HG03460 (cell line): Measurements from ENCODE around the gene TSPO2.

Source experiments
- ATAC-seq: cut with Tn5 transposase; IDR thresholded peaks from one replicate; pipeline ENCODE4 v1.9.1; 2021; ENCODE audit not compliant: unreplicated experiment

TSPO2 gene

DNA sequence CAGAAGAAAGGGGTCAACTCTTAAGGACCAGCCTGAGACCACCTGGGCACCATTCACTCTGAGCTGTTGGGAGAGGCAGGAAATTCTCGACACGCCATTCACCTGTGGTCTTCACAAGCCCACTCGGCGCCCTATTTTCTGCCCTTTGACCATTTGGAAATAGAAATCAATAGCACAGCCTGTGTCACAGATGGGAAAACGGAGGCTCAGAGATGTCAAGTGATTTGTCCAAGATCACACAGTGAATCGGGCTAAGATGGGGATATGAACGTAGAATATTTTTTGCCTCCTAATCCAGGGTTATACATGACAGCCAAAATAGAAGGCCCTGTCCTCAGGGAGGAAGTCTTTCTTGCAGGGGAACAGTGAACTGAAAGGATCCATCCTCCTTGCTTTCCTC is 7.7 kb downstream of the TSPO2 start:
- ATAC-seq = no peak

DNA sequence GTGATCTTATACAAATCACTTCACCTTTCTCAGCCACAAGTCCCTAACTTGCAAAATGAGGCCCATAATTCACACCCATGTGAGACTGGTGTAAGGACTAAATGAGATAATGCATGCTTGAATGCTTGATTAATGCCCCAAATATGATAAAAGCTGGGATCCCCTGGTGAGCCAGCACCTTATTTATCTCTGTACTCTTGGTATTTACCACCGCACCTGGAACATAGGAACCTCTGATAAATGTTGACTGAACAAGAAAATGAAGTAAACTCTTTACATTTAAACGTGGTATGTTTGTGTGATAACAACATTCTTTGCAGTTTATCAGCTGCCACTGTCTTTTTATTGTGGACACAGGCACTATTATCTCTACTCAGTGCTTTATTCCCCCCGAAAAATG is 8.3 kb downstream of the TSPO2 start:
- no peak for ATAC-seq

DNA sequence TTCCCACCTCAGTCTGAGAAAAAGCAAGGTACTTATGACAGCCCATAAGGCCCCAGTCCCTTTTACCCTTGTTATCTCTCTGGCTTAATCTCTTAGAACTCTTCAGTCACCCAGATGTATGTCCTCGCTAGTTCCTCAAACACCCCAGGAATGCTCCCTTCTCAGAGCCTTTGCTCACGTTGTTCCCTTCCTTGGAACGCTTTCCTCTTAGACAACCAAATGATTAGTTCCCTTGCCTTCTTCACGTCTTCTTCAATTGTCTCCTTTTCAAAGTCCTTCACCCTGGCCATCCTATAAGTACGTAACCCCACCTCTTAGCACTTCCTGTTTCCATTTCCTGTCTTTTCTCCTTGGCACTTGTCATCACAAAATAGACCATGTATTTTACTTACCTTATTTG is 9.6 kb downstream of the TSPO2 start:
- ATAC-seq = no peak

DNA sequence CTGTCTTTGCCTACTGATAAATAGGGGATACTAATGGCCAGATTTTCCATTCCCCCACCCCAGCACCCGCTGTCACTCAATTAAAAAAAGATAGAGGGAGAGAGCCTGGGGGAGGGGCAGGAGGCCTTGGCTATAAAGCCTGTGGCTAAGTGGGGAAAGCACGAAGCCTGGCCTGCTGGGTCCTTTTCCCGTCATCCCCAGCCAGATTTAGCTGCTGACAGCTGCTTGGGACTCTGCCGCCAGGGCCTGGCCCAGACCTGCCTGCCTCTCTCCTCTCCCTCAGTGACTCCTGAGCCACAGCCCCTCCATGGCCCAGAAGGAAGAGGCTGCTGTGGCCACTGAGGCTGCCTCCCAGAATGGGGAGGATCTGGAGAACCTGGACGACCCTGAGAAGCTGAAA is 10.8 kb downstream of the TSPO2 start, which contains the start of gene APOBEC2:
TSS of gene APOBEC2 (plus strand) at position 162 of the 400 bp plus-strand sequence. CDS start at position 308, 146 bp downstream.
- ATAC-seq = no peak

DNA sequence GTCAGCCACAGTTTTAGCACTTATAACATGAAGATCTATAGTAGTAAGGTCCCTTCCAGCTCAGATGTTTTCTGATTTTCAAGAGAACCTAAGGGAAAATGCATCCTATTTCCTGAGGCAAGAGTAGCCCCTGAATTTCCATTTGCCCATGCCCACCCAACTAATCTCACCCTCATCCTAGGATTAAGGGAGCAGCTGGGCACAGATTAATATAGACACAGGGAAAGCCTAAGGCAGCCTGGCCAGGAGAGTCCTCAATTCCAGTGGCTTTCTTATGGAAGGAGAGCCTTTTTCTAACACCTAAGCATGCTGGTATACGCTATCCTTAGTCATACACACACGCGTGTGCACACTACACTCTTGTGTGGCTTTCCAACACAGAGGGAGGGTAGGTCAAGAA is 12.2 kb downstream of the TSPO2 start:
- ATAC-seq = no peak

DNA sequence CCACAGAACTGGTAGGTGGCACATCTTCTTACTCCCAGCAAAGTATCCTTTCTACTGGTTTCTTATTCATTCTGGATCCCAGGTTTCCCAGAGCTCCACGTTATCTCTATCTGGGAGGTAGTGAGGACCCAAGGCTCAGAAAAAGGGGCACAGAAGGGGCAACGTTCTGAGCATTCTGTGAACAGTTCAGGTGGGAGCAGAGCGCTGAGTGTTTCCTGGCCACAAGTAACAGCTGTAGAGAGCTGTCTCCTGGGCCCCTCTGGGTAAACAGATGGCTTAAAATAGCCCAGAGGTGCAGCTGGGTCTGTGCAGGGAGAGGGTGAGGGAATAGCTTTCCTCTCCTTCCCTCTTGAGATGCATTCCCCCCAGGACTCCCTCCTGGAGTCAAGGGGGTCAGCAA is 12.9 kb downstream of the TSPO2 start:
- ATAC-seq = no peak

DNA sequence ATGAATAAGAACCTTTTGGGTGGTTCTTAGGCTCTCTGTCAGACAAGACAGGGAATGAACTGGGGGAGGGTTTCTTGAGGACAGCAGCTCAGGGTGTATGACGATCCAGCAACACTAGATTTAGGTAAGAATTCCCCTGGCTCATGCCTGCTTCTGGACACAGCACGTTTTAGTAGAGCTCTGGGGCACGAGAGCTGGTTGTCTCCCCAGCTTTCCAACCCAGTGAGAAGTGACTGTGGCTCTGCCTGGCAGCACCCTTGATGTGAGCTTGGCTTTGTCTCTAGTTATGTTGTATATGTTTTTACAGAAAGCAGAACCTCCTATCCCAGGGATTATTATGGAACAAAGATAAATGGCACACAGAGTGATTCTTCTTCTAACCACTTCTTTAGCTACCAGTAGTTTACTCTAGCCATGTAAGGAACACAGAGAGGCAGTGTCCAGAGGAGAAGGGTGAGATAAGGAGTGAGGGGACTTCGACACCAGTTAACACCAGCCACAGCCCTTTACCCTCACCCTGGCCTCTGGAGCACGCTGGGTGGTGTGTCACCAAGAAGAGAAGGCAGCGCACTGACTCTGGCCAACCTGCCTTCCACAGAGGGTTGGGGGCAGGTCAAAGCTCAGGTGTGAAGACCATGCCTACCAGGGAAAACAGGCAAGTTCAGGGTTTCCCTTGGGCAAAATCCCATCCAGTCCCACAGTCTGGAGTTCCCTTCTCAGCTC is 14.7 kb downstream of the TSPO2 start:
- ATAC-seq = no peak

DNA sequence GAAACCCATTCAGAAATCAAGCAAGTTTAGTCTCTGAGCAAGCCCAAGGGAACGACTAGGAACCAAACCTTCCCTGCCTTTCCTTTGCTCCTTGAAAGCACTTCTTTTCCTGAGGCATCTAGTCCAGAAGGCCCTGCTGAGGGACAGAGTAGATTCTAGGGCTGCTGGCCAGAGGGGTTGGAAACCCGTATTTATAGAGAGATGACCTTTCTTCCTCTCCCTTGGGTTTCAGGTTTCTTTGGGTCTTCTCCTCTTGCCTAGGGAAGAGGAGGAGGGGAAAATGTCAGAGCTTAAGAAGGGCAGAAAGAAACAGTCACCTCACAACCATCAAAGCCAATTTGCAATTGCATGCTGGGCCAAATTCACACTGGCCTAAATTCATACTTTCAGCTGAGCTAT is 16.5 kb downstream of the TSPO2 start:
- no peak for ATAC-seq

DNA sequence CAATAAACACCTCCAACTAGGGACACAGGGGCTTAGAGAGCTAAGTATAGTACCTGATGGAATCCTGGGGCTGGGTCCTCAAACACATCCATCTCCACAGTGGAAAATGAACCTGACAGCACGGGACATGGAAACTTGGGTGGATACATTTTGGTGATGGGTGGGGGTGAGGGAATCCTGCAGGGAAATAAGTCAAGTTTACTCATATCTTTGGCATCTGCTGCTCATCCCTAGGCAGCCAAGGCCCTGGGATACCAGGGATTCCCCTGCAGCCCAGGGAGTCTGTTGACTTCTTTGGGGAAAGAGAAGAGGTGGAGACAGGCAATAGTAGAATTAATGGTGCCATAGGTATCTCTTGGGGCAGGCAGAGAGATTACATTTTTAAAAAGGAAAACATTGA is 17.3 kb downstream of the TSPO2 start:
- ATAC-seq = no peak

DNA sequence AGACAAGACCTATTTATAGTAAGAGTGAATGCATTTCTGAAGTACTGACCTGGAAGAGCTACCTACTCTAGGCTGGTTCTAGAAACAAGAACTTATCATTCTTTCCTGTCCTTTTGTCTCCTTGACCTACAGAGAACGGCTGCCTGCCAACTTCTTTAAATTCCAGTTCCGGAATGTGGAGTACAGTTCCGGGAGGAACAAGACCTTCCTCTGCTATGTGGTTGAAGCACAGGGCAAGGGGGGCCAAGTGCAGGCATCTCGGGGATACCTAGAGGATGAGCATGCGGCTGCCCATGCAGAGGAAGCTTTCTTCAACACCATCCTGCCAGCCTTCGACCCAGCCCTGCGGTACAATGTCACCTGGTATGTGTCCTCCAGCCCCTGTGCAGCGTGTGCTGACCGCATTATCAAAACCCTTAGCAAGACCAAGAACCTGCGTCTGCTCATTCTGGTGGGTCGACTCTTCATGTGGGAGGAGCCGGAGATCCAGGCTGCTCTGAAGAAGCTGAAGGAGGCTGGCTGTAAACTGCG is 19.0 kb downstream of the TSPO2 start:
- no peak for ATAC-seq

DNA sequence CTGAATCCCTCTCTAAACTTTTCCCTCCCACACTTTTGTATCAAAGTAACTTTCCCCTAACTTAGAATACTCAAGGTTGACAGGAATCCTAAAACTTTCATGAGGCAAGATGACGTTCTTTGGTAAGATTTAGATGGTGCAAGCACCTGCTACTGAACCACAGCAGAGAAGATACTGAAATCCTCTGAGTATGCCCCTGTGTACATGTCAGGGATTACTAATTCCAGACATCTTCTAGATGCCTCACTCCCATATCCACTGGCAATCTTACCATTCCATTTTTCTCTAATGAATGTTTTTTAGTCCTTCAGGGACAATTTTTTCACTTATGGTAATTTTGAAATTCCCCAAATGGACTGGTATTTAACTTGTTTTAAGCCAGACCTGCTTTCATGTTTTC is 19.8 kb downstream of the TSPO2 start:
- ATAC-seq = no peak

DNA sequence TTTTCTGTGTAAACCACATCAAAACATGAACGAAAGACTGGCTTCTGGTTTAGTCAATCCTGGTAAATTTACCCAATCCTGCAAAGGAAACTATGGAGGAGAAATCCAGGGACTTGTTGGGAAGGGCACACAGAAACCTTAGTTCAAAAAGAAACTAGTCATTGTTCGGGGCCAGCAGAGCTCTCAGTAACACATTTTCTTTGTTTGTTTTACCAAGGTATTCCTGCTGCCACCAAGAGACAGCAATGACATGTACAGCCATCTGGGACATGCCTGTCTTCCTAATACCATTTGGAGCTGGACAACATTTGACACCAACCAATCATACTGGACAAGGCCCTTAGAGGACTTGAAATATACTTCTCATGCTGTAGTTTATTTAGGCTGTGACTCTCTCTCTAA is 21.6 kb downstream of the TSPO2 start:
- ATAC-seq = no peak

DNA sequence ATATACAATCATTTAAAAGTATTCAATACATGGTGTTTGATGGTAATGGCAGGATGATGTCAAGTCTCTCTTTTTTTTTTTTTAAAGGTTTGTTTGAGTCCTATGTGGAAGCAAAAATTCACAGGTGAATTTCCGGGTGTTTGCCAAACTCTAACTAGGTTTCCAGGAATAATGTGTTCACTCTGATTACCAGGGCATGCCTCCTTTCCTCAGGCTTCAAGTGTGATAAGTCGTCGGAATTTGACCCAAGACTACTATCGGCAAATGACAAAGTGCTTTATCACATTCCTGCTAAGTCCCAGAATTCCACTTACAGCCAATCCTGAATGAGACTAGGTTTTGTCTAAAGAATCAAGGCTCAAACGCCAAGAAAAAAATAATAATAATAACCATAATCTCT is 22.6 kb downstream of the TSPO2 start:
- no peak for ATAC-seq

DNA sequence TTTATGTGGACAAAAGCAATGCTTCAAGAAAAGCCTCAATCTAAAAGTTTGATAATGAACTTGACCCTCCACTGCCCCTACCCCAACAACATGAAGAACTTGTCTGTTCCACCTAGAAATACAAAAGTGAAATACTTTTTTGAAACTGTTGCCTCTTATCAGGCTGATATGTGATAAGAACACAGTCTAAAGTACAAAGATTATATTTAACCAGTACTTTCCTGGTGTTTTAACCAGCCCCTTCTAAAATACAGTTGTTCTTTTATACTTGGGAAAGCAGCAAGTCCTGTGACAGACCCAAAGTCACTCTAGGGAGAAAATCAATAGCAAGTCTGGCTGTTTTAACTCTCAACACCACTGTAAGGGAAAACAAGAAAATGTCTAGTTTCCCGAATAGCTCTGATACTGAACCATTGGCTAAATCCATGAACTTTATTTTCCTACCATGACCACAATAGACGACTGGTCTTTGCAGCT is 23.3 kb downstream of the TSPO2 start:
- ATAC-seq = no peak

DNA sequence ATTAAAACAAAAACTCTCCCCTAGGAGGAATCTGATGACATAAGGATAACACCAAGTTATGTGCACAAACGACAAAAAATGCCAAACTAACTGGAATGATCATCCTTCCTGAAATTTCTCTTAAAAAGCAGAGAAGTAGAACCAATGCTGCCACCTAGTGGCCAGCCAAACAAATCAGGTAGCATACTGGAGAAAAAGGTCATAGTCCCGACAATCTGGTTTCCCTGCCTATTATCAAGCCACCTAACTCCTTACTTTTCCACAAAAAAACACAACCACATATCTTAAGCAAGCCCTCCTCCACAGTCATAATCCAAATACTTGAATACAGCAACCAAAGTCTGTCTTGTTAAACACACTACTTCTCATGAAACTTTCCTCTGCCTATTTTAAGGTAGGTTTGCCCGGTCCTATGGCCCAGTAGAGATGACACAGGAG is 24.6 kb downstream of the TSPO2 start:
- no peak for ATAC-seq

DNA sequence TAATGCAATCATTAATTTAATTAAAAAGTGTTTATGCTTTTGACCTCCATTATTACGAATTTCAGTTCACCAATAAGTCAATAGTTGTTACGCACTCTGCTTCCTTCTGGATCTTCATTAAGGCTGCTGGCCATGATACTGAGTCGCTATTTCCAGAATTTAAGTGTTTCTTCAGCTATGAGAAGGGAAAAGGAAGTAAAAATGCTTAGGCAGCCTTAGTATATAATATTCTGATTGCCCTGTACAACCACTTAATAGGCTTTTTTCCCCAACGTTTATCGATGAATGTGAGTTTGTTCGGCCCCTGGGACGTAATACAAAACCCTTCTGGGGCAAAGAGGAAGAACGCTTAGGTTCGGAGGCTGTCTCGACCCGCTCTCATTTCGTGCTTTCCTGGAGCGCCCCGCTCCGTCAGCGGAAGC is 29.2 kb downstream of the TSPO2 start:
- no peak for ATAC-seq

DNA sequence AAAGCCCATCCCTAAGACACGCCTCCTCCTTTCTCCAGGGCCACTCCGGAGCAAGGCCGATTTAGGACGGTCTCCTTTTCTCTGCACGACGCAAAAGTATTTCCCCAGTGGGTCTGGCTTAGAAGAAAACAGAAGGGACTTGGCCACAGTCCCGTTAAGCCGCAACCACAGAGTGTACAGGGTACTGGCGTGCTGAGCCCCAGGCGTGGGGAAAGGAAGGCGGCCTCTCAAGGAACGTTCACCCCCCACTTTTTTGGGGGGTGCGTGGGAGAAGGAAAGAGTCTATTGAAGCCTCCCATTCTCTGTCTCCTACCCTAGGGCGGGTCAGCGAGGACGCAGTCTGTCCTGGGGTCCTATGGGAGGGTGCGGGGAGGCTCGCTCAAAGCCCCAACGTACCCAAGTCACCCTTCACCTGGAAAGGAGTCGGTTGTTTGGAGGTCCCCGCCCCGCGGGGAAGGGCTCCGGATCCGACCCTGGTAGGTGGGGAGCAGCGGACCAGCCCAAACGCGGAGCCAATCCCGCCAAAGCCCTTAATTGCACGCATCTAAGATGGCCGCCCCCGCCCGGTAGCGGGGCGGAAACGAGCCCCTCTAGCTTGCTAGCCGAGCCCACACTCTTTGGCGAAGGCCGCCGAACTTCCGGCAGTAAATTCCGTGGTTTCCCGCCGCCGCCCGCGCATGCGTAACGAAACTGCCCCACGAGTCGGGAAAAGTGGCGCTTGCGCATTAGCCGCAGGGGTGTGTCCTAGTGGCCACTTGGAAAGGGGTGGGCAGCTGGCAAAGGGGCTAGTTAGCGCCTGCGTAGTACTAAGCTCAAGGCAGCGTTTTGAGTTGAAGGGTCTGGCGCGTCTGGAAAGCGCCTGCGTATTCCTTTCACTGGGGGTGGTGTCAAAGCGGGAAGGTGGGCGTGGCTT is 29.9 kb downstream of the TSPO2 start, which contains the start of gene OARD1:
TSS of gene OARD1 (minus strand) at position 434 of the 913 bp plus-strand sequence. CDS start 722 bp downstream, outside the sequence.
- peak; percentile 64 for ATAC-seq

DNA sequence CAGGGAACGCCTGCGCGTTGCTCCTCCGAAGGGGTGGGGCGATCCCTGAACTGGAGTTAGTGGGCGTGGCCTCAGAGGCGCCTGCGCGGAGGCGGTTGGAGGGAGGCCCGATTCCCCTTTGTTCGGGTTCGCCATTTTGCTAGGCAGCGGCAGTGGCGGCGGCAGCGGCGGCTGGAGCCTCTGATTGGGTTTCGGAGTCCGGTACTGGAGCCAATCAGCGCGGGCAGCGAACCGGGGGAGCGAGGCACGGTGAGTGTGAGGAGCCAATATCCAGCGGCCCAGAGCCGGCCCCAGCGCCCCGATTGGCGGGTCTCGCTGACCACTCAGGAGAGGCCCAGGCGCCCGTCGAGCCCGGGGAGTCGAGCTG is 30.6 kb downstream of the TSPO2 start, which contains the start of gene NFYA:
TSS of gene NFYA (plus strand) at position 139 of the 367 bp plus-strand sequence. CDS start 6,116 bp downstream, outside the sequence.
- peak; percentile 62 for ATAC-seq

DNA sequence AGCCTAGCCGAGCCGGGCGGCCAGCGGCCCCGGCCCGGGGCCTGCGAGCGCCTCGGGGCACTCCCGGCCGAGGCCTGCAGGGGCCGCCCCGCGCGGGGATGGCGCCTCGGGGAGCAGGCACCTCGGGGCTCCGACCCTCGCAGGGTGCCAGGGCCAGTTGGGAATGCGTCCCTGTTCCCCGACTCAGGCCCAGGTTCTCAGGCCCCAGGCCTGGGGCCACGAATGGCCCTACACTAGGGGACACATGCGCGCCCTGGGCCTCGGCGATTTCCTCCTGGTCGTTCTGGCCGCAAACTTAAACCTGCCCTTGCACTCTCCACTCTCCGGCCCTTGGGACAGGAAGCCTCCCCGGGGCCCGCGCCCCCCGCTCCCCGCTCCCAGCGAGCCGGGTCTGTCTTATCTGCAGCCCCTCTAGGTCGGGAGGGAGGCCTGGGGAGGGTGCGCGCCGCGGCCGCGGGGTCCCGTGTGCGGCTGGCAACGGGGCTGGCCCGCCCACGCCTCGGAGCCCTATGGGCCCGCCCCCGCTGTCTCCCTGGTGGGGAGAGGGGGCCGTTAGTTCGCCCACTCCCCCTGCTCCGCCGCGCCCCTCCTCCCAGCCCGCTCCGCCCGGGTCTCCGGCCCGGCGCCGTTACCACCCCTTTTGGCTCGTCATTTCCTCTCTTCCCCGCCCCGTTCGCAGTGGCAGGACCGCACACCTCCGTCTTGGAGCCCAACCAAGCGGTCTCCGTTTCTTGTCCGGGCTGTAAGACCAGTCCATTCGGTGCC is 31.1 kb downstream of the TSPO2 start:
- ATAC-seq = peak; percentile 31

DNA sequence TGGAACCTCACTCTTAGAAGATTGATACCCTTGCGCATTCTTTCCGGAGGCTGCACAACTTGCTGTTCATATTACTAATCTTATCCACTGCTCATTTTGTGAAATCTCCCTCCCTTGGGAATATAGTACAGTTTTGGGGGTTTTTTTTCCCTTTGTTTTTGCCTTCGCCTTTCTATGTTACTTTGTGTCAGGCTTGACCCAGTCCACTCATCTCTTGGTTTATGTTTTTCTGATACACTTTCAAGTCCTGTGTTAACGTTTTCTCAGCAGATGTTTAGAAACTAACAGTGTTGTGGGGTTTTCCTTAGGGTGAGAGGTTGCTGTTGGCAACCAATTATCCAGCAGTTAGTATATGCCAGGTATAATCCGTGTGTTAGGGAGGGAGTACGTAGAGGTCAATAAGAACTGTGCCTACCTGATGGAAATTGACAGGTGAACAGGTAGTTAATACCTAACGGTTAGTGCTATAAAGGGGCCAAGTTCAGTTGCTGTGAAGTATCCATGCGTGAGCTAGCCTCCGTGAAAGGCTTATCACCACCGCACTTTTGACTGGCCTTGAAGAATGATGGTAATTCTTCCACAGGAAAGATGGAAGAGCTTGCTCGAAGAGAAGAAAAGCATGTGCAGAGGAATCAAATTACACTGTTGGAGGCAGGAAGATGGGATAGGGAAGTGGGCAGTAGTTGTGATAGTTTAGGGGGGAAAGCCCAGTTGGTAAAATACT is 31.9 kb downstream of the TSPO2 start:
- no peak for ATAC-seq
